HTR-8/SVneo (cell line): ENCODE results near the gene BIN1.
"Not testable (repeated sequence)": the region's sequence is repeated elsewhere in the genome, so short reads cannot be mapped to it uniquely, and the experiment has no call there.

Experiments used
- DNase-seq: peaks from one replicate; pipeline ENCODE4 v3.0.0; 2011; ENCODE audit warnings: low spot score, mixed read lengths; ENCODE audit not compliant: insufficient read length
- FAIRE-seq: peaks from 2 replicates; lab custom pipeline; 2011; peaks lifted over from hg19 to GRCh38; lab: Jason Lieb, UNC

BIN1 gene

DNA sequence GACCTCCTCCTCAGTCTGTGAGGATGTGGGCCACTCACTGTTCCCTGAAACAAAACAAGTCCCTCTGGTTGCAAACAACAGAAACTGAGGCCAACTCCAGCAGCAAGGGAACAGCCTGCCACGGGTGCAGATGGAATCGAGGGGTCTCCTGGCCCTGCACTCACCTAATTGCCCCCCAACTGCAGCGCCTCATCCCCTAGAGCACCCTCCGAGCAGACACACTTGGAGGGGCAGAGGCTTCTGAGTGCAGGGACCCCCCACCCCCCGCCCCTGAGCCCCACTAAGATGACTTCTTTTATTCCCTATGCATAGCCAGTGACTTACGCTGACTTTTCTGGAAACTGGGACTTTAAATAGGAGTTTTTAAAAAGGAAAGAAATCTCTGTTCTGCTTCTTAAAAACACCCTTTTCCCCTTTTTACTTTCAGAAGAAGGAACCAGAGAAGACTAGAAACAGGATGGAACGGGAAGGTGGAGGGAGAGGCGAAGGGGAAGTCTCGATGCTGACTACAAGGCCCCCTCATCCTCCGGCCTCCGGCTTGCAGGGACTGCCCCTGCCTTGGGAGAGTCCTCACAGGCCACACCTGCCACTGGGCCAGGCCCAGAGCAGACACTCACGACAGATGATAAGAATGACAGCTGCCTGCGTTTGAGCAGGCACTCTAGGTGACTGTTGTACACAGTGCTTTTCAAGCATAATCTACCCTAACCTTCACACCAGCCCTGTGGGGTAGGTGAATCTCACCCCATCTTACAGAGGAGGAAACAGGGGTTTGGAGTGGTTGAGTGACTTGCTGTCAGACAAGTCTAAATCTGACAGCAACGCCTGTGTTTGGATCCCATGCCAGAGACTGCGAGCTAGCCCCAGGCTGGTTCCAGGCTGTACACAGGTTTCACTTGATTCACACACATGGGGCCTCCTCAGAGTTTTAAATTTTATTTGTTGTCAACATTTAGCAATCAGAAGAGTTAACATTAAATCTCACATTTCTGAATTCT lies 28.2 kb upstream of the BIN1 start:
- no peak for DNase-seq
- no peak for FAIRE-seq

GRCh38 chr2:127134235-127134634 lies 27.3 kb upstream of the BIN1 start:
- FAIRE-seq (no peak), DNase-seq (no peak)

GRCh38 chr2:127133793-127134192 lies 26.8 kb upstream of the BIN1 start:
- FAIRE-seq (no peak), DNase-seq (no peak)

- FAIRE-seq (no peak), DNase-seq (no peak)
Measured at GRCh38 chr2:127130421-127130820, 23.5 kb upstream of the BIN1 start.

DNA sequence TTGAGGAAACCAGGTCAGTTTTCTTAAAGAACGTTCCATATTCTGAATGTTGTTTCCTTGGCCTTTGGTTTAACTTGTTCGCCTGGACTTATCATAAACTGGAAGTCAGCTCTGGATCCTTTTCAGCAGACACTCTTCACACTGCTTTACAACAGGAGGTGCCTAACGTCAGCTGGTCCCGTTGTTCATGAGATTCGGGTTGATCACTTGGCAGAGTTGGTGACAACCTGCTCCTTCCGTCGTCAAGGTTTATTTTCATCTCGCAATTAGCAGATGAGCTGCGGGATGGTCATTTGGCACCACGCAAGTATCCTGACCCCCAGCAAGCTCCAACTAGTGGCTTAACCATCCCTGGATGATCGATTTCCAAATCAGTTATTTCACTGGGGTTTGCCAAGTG lies 23.0 kb upstream of the BIN1 start:
- FAIRE-seq (no peak), DNase-seq (no peak)

DNA sequence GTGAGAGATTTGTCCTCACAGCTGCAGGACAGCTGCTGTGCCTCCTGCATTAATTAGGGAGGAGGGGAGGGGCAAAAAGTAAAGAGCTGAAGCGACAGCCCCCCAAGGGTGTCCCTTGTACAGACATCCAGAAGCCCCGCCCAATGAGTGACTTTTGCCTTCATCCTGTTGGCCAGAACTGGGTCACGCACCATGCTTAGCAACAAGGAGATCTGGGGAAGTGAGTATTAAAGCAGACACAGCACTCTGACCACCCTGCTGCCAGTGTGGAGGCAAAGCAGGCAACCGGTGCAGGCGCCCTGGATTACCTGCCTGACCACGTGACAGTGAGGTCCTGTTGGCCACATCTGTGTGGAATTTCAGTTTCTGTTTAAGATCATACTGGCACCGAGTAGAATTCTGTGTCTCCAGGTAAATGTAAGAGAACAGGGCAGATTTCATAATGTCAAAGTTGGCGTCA lies 21.5 kb upstream of the BIN1 start:
- DNase-seq (no peak), FAIRE-seq (no peak)

GRCh38 chr2:127125821-127126220 lies 18.9 kb upstream of the BIN1 start:
- no peak for DNase-seq
- no peak for FAIRE-seq

DNA sequence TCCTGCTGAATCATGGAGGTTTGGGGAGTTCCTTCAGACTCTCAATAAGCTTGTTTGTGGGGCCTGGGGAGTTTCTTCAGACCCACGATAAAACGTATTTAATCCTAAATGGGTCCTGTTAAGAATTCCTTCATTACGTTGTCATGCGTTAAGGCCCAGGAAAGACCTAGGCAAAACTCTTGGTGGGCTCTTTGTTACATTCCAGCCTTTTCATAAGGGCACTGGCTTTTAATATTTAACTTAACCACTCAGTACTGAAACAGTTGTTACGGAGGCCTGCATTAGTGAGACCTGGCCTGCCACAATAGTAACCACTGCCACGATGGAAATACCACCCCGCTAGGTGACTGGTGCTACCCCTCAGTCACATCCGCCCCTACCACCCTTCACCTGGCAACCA lies 17.5 kb upstream of the BIN1 start:
- no peak for FAIRE-seq

DNA sequence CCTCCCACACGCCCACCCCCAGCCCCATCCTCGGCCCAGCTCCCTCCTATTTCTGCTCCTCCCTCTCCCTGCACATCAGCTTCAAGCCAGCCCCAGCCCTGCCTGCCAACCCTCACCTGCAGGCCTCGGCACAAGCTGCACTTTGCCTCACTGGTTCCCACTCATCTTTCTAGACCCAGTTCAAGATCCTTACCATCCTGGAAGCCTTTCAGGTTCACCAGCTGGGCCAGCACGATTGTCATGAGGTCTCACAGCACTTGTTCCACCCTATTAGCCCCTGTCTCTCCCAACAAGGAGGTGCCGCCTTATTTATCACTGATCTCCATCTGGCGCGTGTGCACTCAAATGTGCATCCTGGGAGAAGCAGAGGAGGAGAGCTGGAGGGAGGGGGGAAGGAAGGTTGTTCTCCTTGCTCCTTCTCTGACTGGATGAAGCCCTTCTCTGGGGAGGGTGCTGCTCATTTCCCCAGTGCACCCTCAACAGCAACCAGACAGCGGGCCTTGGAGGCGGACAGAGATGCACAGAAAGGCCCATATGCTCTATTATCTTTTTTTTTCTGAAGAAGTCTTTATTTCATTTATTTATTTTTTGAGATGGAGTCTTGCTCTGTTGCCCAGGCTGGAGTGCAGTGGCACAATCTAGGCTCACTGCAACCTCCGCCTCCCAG lies 15.5 kb upstream of the BIN1 start:
- DNase-seq (no peak), FAIRE-seq (no peak)

More for the DNA sequence above, 17.5 kb upstream of the BIN1 start:
- no peak for DNase-seq

DNA sequence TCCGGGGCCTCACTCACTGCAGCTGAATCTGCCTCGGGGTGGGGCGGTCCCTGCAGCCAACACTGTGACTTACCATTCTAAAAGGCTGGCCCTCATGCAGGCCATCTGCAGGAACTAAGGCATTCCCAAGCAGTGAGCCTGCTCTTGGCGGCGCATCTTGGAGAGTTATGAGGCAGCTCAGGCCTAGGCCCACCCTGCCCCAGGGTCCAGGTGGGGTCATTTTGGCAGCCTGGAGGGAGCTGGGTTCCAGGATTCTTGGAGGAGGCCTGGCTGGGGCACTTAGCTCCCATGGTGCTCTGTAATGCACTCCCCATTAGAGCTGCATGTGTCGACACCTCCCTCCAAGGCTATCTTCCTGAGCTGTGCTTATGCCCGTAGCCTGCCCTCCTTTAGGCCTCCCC lies 14.8 kb upstream of the BIN1 start:
- FAIRE-seq (no peak), DNase-seq (no peak)

DNA sequence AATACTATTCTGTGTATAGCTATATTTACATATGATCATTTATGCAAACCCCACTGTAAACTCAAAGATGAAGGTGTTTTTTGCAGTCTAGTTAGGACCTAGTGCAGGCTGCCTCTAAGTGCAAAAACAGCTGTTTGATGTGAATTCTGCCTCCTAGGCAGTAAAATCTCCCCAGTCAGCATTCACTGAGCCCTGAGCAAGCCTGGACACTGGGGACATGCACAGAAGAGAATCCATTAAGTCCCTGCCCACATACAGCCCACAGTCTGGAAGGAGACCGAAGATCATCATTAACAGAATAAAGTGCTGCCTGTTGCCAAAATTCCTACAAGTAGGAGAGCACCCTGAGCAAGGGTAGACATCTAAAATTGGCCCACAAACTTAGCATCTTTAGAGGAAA lies 14.4 kb upstream of the BIN1 start:
- DNase-seq, result no peak
- no peak for FAIRE-seq

DNA sequence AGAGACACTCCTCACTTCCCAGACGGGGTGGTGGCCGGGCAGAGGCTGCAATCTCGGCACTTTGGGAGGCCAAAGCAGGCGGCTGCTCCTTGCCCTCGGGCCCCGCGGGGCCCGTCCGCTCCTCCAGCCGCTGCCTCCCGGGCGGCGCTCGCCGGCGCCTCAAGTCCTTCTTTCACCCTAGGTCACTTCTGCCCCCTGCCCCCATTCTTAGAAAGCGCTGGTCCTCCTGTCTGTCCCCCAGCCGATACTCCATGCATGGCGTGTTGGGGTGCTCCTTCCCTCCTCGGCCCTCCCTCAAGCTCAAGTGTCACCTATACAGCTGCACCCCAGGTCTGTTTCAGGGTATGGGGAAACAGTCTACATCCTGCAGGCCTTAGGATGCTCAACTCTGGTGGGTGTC lies 13.5 kb upstream of the BIN1 start:
- DNase-seq, FAIRE-seq: not testable (repeated sequence)

DNA sequence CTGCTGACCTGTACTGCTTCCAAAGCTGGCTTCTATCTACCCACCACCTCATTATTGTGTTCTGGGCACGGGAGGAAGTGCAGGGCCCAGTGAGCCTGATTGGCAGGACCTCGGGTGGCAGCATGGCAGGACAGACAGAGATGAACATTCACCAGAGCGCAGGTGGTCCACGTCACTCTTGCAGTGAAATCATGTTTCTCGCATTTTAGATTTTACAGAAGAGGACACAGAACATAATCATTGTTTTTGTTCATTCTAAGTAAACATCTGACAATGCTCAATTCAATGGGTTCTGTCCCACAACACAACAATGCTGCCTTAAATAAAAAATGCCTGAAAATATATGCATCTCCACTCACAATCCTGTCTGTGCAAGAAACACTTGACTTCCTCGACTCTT lies 11.5 kb upstream of the BIN1 start:
- no peak for DNase-seq
- no peak for FAIRE-seq

GRCh38 chr2:127118038-127118437 lies 11.1 kb upstream of the BIN1 start:
- FAIRE-seq, result no peak

GRCh38 chr2:127117603-127118002 lies 10.6 kb upstream of the BIN1 start:
- DNase-seq (no peak), FAIRE-seq (no peak)

More at GRCh38 chr2:127118038-127118437, 11.1 kb upstream of the BIN1 start:
- no peak for DNase-seq

DNA sequence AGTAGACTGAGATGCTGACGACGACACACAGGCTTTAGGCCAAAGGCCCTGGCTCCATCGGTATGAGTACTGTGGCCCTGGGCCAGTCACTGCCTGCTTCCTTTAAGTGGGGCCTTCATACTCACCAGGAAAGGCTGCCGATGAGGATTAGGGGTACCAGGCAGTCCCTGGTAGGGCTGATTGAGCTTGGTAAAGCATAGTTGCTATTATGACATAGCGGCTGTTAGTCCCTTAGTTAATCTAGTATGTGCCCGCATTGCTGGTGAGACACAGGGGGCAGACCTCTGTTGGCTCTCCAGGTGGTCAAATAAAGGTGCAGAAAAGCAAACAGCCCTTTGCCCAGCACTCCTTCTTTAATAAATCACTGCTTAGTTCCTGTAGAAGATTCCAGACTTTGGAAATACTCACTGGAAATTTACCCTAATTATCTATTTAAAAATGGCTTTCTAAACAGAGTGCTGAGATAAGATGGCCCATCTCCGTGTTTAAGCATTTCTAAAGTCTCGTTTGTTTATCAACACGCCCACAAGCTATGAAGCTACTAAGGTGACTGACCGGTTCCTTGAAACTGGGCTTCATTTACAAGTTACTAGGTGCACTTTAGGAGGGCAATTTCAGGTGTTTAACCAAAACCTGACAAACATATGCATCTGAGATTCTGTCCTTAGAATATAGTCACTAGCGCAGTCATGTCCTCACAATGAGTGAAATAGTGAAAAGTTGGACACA lies 8.7 kb upstream of the BIN1 start:
- DNase-seq (no peak), FAIRE-seq (no peak)

DNA sequence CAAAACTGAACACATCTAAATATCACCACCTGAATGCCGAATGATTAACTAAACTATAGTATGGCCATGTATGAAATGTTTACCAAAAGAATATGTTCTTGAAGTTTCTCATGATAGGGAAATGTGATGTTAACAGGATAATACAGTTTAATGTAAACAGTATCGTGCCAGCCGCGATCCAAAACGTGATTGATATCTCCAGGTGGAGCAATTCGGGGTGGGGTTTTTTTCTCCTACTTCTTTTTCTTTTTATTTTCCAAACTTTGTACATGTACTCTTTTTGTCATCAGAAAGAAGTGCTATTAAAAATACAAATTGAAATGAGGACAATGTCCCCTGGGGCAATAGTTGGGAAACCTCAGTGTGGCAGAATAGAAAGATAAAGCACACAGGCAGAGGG lies 4.0 kb upstream of the BIN1 start:
- DNase-seq (no peak), FAIRE-seq (no peak)

- no peak for FAIRE-seq
- no peak for DNase-seq
Measured at GRCh38 chr2:127108090-127108523, 1.2 kb upstream of the BIN1 start.

GRCh38 chr2:127107622-127107999 lies 657 bp upstream of the BIN1 start:
- DNase-seq (no peak), FAIRE-seq (no peak)

DNA sequence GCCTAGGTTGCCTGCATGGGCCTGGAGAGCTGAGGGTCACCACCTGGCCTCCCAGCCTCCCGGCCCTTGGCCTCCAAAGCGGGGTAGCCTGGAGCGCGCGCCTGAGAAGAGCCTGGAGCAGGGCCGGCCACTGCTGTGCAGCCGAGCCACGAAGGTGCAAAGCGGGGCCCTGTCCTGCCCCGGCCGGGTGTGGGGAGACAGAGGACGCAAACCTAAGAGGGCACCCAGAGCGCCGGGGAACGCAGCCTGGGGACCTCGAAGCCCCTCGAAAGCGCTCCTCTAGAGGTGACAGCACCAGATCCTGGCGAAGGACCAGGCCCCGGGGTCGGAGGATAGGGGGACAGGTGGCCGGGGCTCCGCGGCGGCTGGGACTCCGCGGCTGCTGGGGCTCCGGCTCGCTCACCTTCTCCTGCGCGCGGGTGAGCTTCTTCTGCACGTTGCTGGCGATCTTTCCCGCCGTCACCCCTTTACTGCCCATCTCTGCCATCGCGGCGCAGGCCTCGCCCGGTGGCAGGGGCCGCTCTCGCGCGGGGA lies 430 bp downstream of the BIN1 start:
- no peak for DNase-seq

More for the DNA sequence above, 430 bp downstream of the BIN1 start:
- FAIRE-seq, result no peak
